D721Med (cell line): ENCODE measurements around the gene TIE1.

Source experiments
- DNase-seq: peaks from one replicate; pipeline ENCODE4 v3.0.0; 2011; ENCODE audit warnings: low spot score; ENCODE audit not compliant: insufficient read length
- FAIRE-seq: peaks from 2 replicates; lab custom pipeline; 2011; peaks lifted over from hg19 to GRCh38; lab: Jason Lieb, UNC
- CTCF ChIP-seq: IDR thresholded peaks from 2 replicates; pipeline ENCODE4 v1.5.1; 2012; ENCODE audit warnings: mild to moderate bottlenecking, control low read depth; ENCODE audit not compliant: insufficient read depth; ENCODE audit errors: missing control alignments

The TIE1 gene

GRCh38 chr1:43306688-43307457 lies 6.1 kb downstream of the TIE1 start:
- FAIRE-seq (no peak), DNase-seq (no peak)
- no peak for TF ChIP-seq CTCF

GRCh38 chr1:43307458-43308158 lies 6.8 kb downstream of the TIE1 start:
- FAIRE-seq (no peak), DNase-seq (no peak)
- TF ChIP-seq CTCF: no peak

- FAIRE-seq (no peak), DNase-seq (no peak)
- no peak for TF ChIP-seq CTCF
Measured at GRCh38 chr1:43308635-43309404, 8.0 kb downstream of the TIE1 start.

- FAIRE-seq: no peak
- no peak for TF ChIP-seq CTCF
- no peak for DNase-seq
Measured at GRCh38 chr1:43309405-43310025, 8.7 kb downstream of the TIE1 start.

GRCh38 chr1:43311521-43311920 lies 10.7 kb downstream of the TIE1 start:
- no peak for DNase-seq
- TF ChIP-seq CTCF: no peak
- no peak for FAIRE-seq

- DNase-seq: no peak
- no peak for FAIRE-seq
- TF ChIP-seq CTCF: no peak
Measured at GRCh38 chr1:43312212-43312623, 11.4 kb downstream of the TIE1 start.
